Heart right ventricle (tissue), 16 donors: ENCODE measurements around the gene PHKA2. TPM values are rescaled to one million over a fixed set of nuclear protein-coding genes. Genes with fewer than 3 reads are reported as not detected.

Experiments used
- ATAC-seq, 8 donors: fragments of 200-7000 bp; cut with Tn5 transposase; one replicate each; pipeline ENCODE4 v1.9.1; 2020; ENCODE audit warnings: mild to moderate bottlenecking in 8 of 8, moderate library complexity in 8 of 8, moderate number of reproducible peaks in 1 of 8
- DNase-seq, 2 donors: peaks; one replicate each; pipeline ENCODE4 v3.0.0-alpha.2; 2020
- H3K27ac ChIP-seq, 10 donors: fragments of 200-600 bp; sonication (generic) in 2 of 10; one replicate each; pipeline versions ENCODE4 v1.5.0 to v1.8.0; 2020 to 2022; ENCODE audit warnings: mild to moderate bottlenecking in 3 of 10
- H3K27me3 ChIP-seq, 7 donors: fragments of 200-600 bp; one replicate each; pipeline ENCODE4 v1.8.0; 2021 to 2022; ENCODE audit warnings: mild to moderate bottlenecking in 2 of 7
- H3K36me3 ChIP-seq, 9 donors: fragments of 200-600 bp; sonication (generic) in 1 of 9; one replicate each; pipeline versions ENCODE4 v1.5.0 to v1.8.0; 2020 to 2022; ENCODE audit warnings: mild to moderate bottlenecking in 2 of 9
- H3K4me1 ChIP-seq, 9 donors: fragments of 200-600 bp; sonication (generic) in 1 of 9; one replicate each; pipeline versions ENCODE4 v1.5.0 to v1.8.0; 2020 to 2022; ENCODE audit warnings: mild to moderate bottlenecking in 4 of 9
- H3K4me3 ChIP-seq, 10 donors: fragments of 200-600 bp; sonication (generic) in 2 of 10; one replicate each; pipeline versions ENCODE4 v1.5.0 to v1.8.0; 2020 to 2022; ENCODE audit warnings: mild to moderate bottlenecking in 7 of 10, moderate library complexity in 2 of 10
- H3K9me3 ChIP-seq, 11 donors: fragments of 200-600 bp in 10 of 11; sonication (generic) in 2 of 11; one replicate each; pipeline versions ENCODE4 v1.5.0 to v1.8.0; 2013 to 2022; ENCODE audit warnings: mild to moderate bottlenecking in 2 of 11, control low read depth in 1 of 11, moderate library complexity in 1 of 11
- WGBS, 2 donors: extraction: QIAGEN DNeasy Blood & Tissue Kit; methylation state at CpG; one replicate each; pipeline ENCODE4 v1.1.7; 2013; ENCODE audit warnings: inconsistent platforms in 1 of 2; 5-methylcytosine and 5-hydroxymethylcytosine counted together
- intact Hi-C, 10 donors: fragments of 100-400 bp; cut with DNase I; formaldehyde crosslinking; loops; one replicate each; pipeline versions ENCODE4 v1.11.1 to v1.14.2; 2022
- polyA plus RNA-seq, 2 donors: library from polyadenylated mRNA; stranded (reverse); fragments of 200-250 nt; gene quantifications; one replicate each; pipeline ENCODE4 v1.2.3, GENCODE V29; 2013
- total RNA-seq, 10 donors: library from RNA; stranded (reverse); fragmentation: NEBNext Ultra II Directional in 3 of 10; extraction: Animal tissue kit (Norgen Biotek cat#: 25700) in 3 of 10; gene quantifications; one replicate each; pipeline versions ENCODE4 v1.2.1 to v1.2.4, GENCODE V29; 2021 to 2023
- TF ChIP-seq, protein P1 (sequence below), 9 donors: fragments of 200-600 bp; sonication (generic) in 2 of 9; IDR thresholded peaks; one replicate each; pipeline versions ENCODE4 v1.5.0 to v1.8.0; 2021 to 2022; ENCODE audit warnings: antibody characterized with exemption in 9 of 9, mild to moderate bottlenecking in 5 of 9, moderate library complexity in 1 of 9
- donor health status: Arrhythmogenic right ventricular cardiomyopathy.
- donor health status: ischemic (EF 13 %, LVEDD 7.1; RV severe dilation, severe dysfunction).
- donor health status: healthy with polysubstance abuse.
- donor health status: DM: no; HTN: yes; CAD: no.
- donor health status: DM: no; HTN: no; CAD: no.
- donor health status: ischemic (EF 25% LVEDD 6.9; RV normal size, moderate dysfunction).
- donor health status: ischemic (EF 25% LVEDD 5.7; RV mildly dilated, moderate dysfunction).
- donor health status: healthy.
- donor health status: DM: yes; HTN: yes; CAD: no.
- donor health status: Ischemic cardiomyopathy.
- donor health status: ischemic (EF 35%, LVEDD 5.7; RV mildly dilated, moderate dysfunction).
- donor health status: nonischemic (EF 11% LVEDD 7.7; RV severe dilation, severe dysfunction).
- donor health status: DM: yes; HTN: yes; CAD: no.
- donor health status: PGD.
- donor health status: ischemic (EF 29% LVEDD 5.4; RV normal size, mild dysfunction).
- donor health status: nonischemic (EF 23%, LVEDD 6.1; RV moderate dilation, normal function).

Gene PHKA2
- total and polyA plus RNA-seq, 12 donors = 15.6 to 61.1 (median 25.3) TPM

DNA sequence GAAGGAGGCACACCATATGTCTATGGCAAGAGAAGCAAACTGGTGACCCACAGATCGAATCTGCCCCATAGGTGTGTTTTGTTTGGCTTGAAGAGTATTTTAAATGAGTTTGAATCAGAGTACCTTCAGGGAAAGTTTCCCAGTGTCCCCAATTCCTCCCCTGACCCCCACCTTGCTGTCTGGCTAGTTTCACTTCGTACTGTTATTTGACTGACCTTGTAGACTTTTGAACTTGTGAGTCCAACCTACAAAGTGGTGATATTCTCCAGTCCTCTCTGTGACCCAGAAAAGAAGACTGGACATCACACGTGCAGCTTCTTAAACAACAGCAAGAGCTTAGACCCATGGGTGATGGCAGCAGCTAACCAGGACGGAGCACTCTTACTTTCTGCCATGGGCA, 39.4 kb downstream of the PHKA2 start:
- WGBS, 2 donors = 61 to 78% methylated on average over 4 of the region's 4 CpGs
- H3K27ac ChIP-seq = no peak overlapping the region
- intact Hi-C loops = no loop called here
- DNase-seq (no peak), ATAC-seq (no peak)
- TF ChIP-seq, protein P1, sequence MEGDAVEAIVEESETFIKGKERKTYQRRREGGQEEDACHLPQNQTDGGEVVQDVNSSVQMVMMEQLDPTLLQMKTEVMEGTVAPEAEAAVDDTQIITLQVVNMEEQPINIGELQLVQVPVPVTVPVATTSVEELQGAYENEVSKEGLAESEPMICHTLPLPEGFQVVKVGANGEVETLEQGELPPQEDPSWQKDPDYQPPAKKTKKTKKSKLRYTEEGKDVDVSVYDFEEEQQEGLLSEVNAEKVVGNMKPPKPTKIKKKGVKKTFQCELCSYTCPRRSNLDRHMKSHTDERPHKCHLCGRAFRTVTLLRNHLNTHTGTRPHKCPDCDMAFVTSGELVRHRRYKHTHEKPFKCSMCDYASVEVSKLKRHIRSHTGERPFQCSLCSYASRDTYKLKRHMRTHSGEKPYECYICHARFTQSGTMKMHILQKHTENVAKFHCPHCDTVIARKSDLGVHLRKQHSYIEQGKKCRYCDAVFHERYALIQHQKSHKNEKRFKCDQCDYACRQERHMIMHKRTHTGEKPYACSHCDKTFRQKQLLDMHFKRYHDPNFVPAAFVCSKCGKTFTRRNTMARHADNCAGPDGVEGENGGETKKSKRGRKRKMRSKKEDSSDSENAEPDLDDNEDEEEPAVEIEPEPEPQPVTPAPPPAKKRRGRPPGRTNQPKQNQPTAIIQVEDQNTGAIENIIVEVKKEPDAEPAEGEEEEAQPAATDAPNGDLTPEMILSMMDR (IDR thresholded peaks at IDR 0.05) = no peak
- no peaks in the 10 kb centered on the region for H3K4me1 ChIP-seq
- H3K9me3 ChIP-seq = no peaks in the 10 kb centered on the region
- peaks cover 0 to 57% (median 0%) of the 10 kb centered on the region in 9 donors for H3K36me3 ChIP-seq
- no peaks in the 10 kb centered on the region for H3K27me3 ChIP-seq
- H3K4me3 ChIP-seq = no peak overlapping the region

DNA sequence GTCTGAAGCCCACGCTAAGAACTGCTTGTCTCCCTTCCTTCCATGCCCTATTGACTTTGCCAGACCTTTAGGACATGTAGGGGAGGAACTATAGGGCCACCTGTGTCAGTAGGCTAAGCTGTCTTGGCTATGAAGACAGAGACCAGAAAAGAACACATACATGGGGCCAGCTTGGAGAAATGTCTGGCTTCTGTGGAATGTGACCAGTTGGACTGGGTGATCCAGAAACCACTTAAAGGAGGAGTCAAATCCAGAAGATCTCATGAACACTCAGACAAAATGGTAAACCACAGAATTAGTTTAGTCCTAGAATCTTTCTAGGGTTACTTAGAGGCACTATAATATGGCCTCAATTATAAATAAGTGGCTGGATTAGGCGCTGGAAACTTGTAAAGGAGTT, 42.0 kb downstream of the PHKA2 start:
- Histone ChIP-seq H3K36me3 (peaks cover 0 to 65% (median 0%) of the 10 kb centered on the region in 9 donors), H3K4me1 (no peaks in the 10 kb centered on the region), H3K27ac (no peak overlapping the region), H3K4me3 (no peak overlapping the region), H3K9me3 (no peaks in the 10 kb centered on the region), H3K27me3 (no peaks in the 10 kb centered on the region)
- no peak for ATAC-seq
- no peak for DNase-seq
- WGBS, 2 donors = 100% methylated on average over 2 of the region's 2 CpGs
- TF ChIP-seq, protein P1 (IDR thresholded peaks at IDR 0.05) = no peak
- intact Hi-C loops = no loop called here

GRCh38 chrX:18938710-18939109, 45.2 kb downstream of the PHKA2 start:
- no peak overlapping the region for H3K4me3 ChIP-seq
- peaks cover 0 to 77% (median 0%) of the 10 kb centered on the region in 9 donors for H3K36me3 ChIP-seq
- intact Hi-C loops = loop anchor here in 4 of 10 donors (10.0 kb wide), 2 partner anchors 76 to 396 kb away; no protein-coding TSS in a partner anchor
- no peak overlapping the region for H3K27ac ChIP-seq
- no peaks in the 10 kb centered on the region for H3K9me3 ChIP-seq
- TF ChIP-seq, protein P1 (IDR thresholded peaks at IDR 0.05) = no peak
- DNase-seq = no peak
- WGBS, 2 donors = 94 to 96% methylated on average over 3 of the region's 3 CpGs
- no peaks in the 10 kb centered on the region for H3K4me1 ChIP-seq
- ATAC-seq = no peak
- H3K27me3 ChIP-seq = no peaks in the 10 kb centered on the region

- TF ChIP-seq, protein P1 (IDR thresholded peaks at IDR 0.05) = no peak
- no peak overlapping the region for H3K27ac ChIP-seq
- intact Hi-C loops = loop anchor here in 4 of 10 donors (10.0 kb wide), 2 partner anchors 78 to 398 kb away; no protein-coding TSS in a partner anchor
- peaks cover 0 to 69% (median 0%) of the 10 kb centered on the region in 9 donors for H3K36me3 ChIP-seq
- ATAC-seq (no peak), DNase-seq (no peak)
- H3K27me3 ChIP-seq = no peaks in the 10 kb centered on the region
- 94 to 97% methylated on average over 5 of the region's 5 CpGs for WGBS, 2 donors
- H3K9me3 ChIP-seq = no peaks in the 10 kb centered on the region
- no peaks in the 10 kb centered on the region for H3K4me1 ChIP-seq
- no peak overlapping the region for H3K4me3 ChIP-seq
Observed at GRCh38 chrX:18937173-18937572, 46.7 kb downstream of the PHKA2 start.
